Medulla oblongata (tissue), 1 donor: ENCODE measurements around the gene GSG1.
"Not testable (repeated sequence)": the region's sequence is repeated elsewhere in the genome, so short reads cannot be mapped to it uniquely, and the experiment has no call there.

Experiments
- DNase-seq: peaks from one replicate; pipeline ENCODE4 v3.0.0-alpha.2; 2015; ENCODE audit errors: extremely low spot score

Gene GSG1

DNA sequence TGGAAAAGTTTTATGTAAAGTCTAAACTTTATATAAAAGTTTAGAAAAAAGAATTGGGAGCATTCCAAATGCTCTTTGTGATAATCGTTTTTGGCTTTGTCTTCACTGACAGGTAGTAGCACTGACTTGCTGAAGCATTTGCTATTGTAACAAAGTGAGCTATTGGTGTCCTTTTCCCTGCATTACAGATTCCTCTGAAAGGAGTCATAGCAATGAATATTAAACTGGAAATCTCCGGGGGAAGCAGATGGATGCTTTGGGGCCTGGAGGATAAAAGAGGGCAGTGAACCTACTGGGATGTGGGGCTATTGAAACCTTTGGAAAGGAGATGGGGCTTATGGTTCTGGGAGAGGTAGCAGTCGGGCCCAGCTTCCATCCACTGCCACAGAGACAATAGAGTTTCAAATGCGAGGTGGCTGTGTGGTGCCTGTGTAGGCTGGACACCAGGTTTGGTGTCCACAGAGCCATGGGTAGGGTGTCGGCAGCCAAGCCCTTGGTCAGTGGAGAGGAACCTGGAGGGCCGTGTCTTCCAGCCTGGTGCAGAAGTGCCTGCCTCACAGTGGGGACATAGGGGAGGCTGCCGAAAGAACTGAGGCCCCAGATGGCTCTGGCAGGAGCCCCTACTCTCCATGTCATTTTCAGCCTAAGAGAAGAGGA lies 10.1 kb downstream of the GSG1 start:
- no peak for DNase-seq

DNA sequence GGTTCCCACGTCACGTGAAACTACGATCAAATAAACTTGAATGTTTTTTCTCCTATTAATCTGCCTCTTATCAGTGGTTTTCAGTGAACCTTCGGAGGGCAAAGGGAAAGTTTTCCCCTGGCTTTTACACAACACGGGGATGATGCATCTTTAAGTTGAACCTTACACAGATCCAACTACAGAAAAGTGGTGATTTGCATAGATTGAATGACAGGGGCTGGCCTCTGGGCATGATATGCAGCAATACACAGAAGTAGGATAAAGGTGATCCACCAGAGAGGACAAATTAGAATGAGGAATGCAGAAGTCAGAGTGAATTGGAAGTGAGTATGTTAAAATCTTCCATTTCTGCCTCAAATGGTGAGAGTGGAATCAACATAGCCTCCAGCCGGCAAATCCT lies 11.6 kb downstream of the GSG1 start:
- no peak for DNase-seq

DNA sequence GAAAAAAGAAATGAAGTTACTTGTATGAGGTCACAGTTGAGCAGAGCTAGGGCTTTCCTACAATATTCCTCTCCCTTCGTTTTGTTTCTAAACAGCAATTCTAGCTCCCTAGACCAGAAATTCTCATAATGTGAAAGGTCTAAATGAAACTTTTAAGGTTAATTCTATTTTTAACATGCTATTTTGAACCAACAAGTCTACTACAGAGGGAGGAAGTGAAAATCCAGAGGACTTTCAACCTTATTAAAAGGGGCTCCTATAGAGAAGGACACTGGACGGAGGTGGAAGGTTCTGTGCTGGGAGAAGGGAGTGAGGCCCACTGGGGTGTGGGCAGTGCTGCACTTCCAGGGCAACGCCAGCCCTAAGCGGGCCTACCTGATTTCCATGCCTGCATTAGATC lies 13.4 kb downstream of the GSG1 start:
- no peak for DNase-seq

DNA sequence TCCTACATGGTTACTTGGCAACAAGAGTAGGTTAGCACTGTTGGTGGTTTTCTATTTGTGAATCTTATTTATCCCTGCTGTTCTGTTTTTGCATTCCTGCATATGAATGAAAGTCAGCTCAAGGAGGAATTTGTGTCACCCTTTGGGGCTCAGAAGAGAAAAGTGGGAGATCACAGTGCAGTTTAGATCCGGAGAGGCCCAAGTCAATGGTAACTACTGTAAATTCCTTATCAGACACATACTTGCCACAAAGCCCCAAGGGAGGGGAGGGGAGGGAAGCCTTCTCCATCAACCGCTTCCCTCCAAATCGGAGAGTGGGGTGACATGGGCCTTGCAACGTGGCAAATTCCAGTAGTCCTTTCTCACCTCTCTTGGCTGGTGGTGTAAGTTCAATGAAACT lies 15.0 kb downstream of the GSG1 start:
- DNase-seq = no peak

DNA sequence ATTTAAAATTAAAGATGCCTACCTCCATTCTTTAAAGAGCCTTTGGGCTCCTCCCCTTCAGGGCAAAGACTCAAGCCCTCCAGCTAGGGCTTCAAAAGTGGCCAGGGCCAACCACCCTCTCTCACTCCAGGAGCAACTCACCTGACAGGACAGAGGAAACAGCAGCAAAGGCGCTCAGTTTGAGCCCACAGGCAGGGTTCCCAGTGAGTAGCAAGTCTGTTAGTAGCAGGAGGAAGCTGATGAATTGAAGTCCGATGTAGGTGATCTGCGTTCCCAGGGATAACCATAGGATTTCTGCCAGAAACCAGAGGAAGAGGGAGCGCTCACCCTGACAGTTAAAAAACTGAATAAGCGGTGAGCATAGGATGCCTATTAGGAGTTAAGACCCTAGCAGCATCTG lies 15.7 kb downstream of the GSG1 start:
- no peak for DNase-seq

DNA sequence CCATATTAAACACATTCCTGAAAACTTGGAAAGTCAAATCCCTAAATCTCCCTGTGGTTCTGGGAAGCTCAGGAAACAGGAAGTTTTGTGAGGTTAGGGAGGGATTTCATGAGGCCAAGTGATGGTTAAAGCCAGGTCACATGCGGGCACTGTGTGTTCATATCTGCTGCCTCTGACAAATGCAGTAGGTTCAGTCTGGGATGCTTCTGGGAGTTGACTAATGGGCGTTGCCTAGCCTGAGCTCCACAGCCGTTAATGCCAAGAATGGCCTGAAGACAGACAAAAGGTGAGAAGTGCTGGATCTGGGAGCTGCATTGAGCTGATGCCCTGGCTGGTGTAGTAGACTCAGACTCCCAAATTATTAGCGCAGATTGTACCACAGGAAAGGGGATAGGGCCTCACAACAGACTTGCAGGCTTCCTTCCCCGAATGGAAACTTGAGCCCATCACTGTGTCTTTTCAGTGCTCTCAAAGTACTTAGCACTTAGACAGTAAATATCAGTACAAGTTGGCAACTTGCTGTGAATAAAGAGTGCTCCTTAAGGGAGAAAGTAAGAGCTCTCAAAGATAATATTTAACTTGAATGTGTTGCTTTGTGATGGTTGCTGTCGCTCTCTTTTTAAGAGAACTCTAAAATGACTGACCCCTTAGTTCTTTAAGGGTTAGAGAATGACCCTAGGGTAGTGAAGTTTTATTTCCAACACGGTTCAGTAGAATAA lies 17.3 kb downstream of the GSG1 start:
- DNase-seq = no peak

DNA sequence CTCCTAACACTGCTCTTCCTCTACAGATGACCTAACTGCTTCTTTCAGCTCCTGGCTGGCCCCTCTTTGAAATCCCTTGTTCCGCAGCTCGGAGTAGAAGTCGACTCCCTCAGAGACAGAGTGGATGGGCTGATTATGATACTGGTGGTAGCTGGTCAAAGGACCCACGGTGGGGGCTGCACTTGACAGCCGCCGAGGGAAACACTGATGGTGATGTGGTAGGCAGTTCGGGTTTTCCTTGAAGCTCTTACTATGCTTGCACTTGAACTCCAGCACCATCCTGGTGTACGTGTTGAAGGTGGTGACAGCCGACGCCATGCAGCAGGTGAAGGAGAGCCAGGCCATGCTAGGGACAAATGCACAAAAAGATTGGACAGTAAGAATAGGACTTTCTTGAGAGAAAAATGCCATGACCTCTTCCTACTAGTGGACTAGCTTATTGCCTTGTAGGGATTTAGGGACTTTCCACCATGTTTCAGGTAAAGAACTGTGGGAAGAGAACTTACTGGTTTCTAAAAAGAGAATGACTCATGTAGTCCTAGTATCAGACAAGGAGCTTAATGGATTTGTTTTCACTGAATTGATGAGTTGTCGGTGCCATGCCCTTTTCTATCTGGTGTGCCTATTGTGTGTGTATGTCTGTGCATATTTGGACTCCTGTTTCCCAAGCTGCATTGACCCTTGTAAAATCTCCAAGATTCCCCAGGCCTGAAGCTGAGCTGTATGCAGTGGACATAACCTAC lies 18.4 kb downstream of the GSG1 start:
- no peak for DNase-seq

DNA sequence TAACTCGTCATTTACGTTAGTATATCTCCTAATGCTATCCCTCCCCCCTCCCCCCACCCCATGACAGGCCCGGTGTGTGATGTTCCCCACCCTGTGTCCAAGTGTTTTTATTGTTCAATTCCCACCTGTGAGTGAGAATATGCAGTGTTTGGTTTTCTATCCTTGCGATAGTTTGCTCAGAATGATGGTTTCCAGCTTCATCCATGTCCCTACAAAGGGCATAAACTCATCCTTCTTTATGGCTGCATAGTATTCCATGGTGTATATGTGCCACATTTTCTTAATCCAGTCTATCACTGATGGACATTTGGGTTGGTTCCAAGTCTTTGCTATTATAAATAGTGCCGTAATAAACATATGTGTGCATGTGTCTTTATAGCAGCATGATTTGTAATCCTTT lies 19.8 kb downstream of the GSG1 start:
- DNase-seq = not testable (repeated sequence)

DNA sequence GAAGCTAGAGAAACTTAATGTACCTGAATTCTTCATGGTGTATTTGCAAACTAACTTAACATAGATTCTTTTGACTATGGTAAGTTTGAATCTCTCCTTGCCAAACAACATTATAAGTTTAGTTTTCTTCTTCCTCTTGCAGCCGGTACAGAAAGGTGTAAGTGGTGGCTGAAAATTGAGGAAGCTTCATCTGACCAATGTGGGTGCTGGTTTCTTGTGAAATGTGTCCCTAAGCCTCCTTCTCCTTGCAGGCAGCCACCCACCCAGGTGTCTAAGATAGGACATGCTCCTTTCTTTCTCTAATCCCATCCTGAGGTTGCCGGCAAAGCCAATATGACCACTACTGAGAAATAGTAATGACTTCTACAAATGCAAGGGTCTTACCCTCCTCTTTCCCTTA lies 20.6 kb downstream of the GSG1 start:
- DNase-seq = no peak

DNA sequence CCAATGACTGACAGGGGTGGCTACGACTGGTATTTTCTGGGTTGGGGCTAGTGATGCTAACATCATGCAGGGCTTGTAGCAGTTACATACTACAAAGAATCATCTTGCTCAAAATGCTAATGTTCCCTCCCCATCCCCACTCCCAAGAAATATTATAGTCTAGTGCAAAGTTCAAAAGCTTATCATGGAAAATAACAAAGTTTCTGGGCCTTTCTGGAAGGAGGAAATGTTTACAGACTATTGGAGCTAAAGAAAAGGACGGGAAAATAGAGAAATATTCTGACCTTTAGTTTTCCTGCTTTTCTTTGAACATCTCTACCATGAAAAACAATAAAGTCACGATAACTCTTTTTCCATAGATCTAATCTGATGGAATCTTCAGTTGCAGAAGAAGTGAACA lies 23.2 kb downstream of the GSG1 start:
- DNase-seq = no peak

DNA sequence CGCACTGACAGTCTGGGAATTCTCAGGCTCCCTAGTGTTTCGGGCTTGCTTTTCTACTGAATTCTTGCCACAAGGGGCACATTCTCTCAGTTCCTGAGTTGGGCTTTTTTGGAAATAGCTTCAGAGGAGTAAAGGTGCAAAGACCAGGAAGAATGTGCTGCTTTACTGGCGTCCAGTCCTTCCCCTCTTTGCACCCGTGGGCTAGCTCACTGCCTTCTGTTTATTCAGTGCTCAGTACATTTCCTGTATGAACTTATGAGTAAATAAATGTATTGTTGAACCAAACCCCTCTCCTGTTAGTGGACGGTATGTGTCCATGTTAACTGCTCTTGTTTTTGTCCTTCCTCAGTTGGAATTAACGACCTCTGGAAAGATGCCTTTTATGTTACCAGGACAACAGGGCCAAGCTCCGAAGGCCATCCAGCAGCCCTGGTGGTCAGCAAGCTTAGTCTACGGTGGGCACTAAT lies 24.0 kb downstream of the GSG1 start:
- no peak for DNase-seq

DNA sequence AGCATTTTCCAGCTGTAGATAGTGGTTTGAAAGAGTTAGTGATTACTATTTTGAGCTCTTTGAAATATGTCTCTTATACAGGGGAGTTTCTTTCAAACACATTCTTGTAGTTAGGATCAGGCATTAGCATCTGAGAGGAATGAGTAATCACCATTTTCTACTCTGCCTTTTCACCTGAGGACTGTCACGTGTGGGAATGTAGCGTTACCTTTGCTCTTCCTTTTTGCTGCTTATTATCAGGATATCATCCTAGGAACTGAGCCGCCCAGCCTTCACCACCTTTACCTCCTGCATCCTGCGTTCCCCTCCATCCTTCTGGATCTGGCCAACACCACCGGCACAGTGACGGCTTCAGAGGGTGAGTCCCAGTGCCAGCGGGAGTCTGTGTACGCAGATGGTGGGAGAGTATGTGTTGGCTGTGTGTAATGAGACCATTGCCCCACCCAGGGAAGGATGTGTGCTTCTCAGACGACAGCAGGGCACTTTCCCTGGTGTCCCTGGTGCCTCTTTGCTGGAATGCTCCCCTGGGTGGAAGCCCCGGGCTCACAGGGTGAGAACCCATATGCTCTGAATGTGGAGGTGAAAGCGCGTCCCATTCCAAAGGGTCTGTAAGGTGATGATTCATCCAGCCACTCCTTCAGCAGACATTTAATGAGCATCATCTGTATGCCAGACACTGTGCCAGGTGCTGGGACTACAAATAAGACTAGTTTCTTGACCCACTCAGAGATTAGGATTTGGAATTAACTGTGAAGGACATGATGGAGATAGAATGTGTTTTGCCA lies 27.5 kb downstream of the GSG1 start:
- DNase-seq = no peak

DNA sequence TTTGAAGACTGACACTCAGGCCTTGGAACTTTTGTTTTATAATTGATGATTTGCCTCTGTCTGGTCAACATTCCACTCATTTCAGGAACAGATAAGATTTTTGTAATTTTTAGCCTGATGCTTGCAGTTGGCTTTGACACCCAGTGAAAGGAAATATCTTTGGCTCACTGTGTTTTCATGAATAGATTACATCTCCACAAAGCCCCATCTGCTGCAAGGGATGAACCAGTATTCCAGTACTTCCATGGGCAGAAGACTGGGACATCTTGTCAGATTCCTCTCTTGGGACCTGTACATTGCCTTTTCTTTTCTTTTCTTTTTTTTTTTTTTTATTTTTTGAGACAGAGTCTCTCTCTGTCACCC lies 28.4 kb downstream of the GSG1 start:
- no peak for DNase-seq

DNA sequence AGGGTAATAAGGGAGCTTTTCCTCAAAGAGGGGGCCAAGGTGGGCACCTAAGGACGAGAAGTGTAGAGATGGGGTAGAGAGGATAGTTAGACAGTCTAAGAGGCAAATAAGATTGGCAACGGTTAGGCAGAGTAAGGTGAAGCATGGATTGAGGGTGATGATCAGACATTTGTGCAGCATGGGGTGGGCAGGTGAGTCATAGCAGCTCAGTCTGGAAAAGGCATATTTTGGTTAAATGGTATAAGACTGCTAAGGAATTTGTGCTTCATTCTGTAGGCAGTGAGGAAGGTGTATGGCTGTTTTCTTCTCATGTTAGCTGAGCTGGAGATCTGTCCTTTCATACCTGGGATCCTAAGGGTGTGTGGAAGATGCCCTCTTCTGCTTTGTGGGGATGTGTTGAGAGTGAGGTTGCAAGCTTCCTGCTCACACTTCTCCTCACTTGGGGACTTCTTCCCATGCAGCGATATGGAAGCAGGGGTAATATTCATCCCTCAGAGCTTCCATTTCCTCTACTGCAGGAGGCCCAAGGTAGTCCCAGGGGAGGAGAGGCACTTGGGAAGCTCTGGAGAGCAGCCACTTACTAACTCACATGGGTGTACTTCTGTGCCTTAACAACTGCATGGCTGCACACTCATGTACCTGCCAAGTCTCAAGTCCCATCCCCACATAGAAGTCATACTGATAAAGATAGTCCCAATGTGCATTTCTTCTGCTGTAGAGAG lies 28.9 kb downstream of the GSG1 start:
- DNase-seq = no peak

DNA sequence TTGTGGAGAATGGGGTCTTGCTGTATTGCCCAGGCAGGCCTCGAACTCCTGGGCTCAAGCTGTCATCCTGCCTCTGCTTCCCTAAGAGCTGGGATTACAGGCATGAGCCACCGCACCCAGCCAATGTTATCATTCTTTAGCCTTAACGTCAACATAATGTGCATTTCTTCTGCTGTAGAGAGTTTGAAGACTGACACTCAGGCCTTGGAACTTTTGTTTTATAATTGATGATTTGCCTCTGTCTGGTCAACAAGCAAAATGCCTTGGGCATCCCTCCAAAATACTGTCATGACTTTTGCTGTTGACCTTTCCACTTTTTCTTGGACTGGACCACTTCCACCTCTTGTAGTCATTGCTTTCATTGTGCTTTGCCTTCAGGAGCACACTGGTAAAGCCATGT lies 30.3 kb downstream of the GSG1 start:
- DNase-seq = no peak

DNA sequence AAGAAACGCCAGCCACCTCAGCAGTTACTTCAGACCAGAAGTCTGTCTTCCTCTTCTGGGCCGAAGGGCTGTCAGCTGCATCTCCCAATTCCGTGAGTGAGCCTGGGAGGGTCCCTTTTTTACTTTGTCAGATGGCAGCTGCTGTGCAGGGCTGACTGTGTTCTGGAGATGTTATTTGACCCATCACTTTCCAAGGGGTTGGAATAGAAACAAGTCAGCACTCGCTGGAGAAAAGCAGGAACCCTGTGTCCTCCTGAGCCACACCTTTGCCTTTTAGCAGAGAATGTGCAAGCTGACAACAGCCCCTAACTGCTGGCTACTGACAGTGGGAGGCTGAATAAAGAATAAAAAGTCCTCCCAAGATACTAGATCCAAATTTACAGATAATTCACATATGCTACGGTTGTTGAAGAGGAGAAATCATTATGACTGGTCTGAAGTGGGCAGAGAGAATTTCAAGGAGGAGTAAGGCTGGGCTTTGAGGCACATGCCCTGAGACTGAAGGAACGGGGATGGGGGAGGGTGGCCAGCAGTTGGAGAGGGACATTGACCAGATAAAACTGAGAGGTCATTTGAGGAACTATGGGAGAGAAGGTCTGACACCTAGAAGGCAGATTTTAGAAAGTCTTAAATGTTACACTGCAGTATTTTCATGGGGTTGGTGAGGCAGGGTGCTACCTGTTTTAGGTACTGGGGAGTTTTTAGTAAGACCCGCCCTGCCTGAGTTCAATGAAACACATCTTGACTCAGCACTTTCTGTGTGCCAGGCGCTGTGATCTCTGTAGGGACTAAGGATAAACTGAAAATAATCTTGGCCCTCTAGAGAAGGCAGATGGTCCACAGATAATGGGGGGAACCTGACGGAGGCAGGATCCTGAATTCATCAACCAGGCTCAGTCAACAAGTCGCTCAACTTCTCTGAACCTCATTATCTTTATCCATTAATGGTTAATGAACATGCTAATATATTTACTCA lies 31.9 kb downstream of the GSG1 start:
- no peak for DNase-seq

DNA sequence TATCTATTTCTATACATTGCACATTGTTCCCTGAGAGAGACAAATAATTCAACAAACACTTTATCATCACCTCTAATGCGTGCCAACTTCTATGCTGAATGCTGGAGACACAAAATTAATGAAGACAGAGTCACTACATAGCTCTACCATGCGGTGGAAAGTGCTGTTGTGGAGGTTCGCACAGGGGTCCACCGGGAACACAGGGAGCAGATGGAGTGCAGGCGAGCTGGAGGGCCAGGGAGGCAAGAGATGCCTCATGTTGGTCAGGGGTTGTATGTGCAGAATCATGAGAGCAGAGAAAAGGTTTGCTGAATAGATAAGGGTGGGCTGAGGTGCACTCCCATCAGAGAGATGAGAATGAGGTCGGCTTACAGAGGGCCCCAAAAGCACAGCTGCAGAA lies 34.1 kb downstream of the GSG1 start:
- DNase-seq = no peak

DNA sequence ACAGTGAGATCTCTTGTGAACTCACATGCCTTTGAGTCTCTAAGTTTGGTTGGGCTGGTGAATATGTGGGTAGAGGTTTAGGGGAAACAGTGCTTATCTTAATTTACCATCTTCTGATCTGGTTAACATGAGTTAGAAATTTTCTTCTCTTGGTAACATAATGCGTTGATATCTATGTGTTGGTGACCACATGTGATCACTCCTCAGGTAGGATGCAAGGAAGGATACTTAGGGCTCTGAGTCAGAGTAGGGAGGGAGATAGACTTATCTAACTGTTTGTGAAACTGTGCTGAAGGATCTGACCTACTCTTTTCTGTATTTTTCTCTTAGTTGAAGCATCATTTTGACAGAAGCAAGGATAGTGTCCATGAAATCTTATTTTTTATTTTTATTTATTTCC lies 36.1 kb downstream of the GSG1 start:
- no peak for DNase-seq

DNA sequence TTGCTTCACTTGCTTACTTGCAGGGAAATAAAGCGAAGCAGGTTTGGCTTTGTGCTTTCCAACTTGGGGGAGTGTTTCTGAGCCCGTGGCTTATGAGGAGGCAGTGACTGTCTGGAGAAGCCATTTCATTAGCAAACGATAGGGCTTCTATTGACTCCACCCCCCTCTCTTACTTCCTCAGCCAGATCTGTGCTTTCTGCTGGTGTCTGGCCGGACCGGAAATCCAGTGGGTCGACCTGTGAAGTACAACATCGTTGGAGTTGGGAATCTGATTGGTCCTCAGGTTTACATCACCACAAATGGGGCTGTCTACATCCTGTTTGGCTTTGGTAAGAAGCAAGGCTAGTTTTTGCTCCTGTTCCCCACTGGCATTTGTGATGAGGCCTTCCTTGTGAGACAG lies 37.0 kb downstream of the GSG1 start:
- no peak for DNase-seq

DNA sequence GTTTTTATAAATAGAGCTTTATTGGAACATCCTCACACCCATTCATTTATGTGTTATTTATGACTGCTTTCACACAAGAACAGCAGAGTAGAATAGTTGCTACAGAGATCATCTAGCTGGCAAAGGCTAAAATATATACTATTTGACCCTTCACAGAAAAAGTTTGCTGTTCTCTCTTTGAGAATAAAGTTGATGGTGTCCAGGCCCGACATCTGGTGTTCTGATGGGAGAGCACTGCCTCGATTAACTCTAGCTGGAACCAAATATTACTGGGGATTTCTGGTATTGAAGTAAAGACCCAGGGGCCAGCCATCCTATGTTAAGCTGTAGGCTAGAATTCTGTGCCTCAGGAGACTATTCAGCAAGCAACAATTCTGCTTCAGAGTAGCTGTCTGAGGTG lies 37.5 kb downstream of the GSG1 start:
- DNase-seq = no peak
